Activated CD8-positive, alpha-beta T cell treated with anti-CD3 and anti-CD28 coated beads for 36 hours (primary cell): Measurements from ENCODE around the gene PGM1. TPM values are rescaled to one million over a fixed set of nuclear protein-coding genes. Genes with fewer than 3 reads are reported as not detected.

Source experiments
- ATAC-seq: fragments of 200-7000 bp; cut with Tn5 transposase; one replicate; pipeline ENCODE4 v1.10.0; 2021; ENCODE audit warnings: mild to moderate bottlenecking, moderate library complexity
- CTCF ChIA-PET: fragments of 350-600 bp; sonication (Branson Sonifier 250); formaldehyde crosslinking; loops from one replicate; lab custom pipeline; 2021; ENCODE audit warnings: antibody characterized with exemption; lab: Charles Lee
- POLR2A ChIA-PET: fragments of 350-600 bp; sonication (Branson Sonifier 250); formaldehyde crosslinking; loops from one replicate; lab custom pipeline; 2021; ENCODE audit warnings: antibody characterized with exemption; lab: Charles Lee
- DNase-seq: peaks from one replicate; pipeline ENCODE4 v3.0.0-alpha.2; 2020
- H3K27ac Mint-ChIP-seq: one replicate; pipeline ENCODE4 v1.8.0; 2021; ENCODE audit warnings: mild to moderate bottlenecking, mixed read lengths
- H3K27me3 Mint-ChIP-seq: one replicate; pipeline ENCODE4 v1.8.0; 2021; ENCODE audit warnings: mixed read lengths
- H3K36me3 Mint-ChIP-seq: one replicate; pipeline ENCODE4 v1.8.0; 2021; ENCODE audit warnings: low read depth, mixed read lengths
- H3K4me1 Mint-ChIP-seq: one replicate; pipeline ENCODE4 v1.8.0; 2021; ENCODE audit warnings: low read depth, mixed read lengths
- H3K4me3 Mint-ChIP-seq: one replicate; pipeline ENCODE4 v1.8.0; 2021; ENCODE audit warnings: mild to moderate bottlenecking, moderate library complexity, mixed read lengths
- H3K9me3 Mint-ChIP-seq: one replicate; pipeline ENCODE4 v1.8.0; 2021; ENCODE audit warnings: mixed read lengths
- CTCF ChIP-seq: fragments of 200-600 bp; IDR thresholded peaks from one replicate; pipeline ENCODE4 v1.8.0; 2022; ENCODE audit warnings: antibody characterized with exemption, mild to moderate bottlenecking
- intact Hi-C: fragments of 100-400 bp; cut with micrococcal nuclease; formaldehyde crosslinking; loops from one replicate; pipeline ENCODE4 v1.10.0; 2022
- total RNA-seq, 2 experiments: library from RNA; stranded (reverse); gene quantifications; one replicate each; pipeline ENCODE4 v1.2.3, GENCODE V29; 2021

The PGM1 gene
- total RNA-seq, 2 experiments from 2014 or later: 47.4 to 48.9 TPM

GRCh38 chr1:63701187-63701586 lies 108.0 kb downstream of the PGM1 start:
- H3K36me3 Mint-ChIP-seq: no peaks in the 10 kb centered on the region
- no peak for TF ChIP-seq CTCF

GRCh38 chr1:63703701-63704107 lies 110.5 kb downstream of the PGM1 start:
- intact Hi-C loops: no loop called here
- no peaks in the 10 kb centered on the region for H3K9me3 Mint-ChIP-seq
- ChIA-PET POLR2A (no interaction called here), CTCF (no interaction called here)
- TF ChIP-seq CTCF: no peak
- ATAC-seq (no peak), DNase-seq (no peak)
- peaks cover 13% of the 10 kb centered on the region for H3K27me3 Mint-ChIP-seq
- no peaks in the 10 kb centered on the region for H3K4me1 Mint-ChIP-seq
- H3K36me3 Mint-ChIP-seq: no peaks in the 10 kb centered on the region
- no peak overlapping the region for H3K4me3 Mint-ChIP-seq
- no peak overlapping the region for H3K27ac Mint-ChIP-seq

More at GRCh38 chr1:63701187-63701586, 108.0 kb downstream of the PGM1 start:
- intact Hi-C loops: no loop called here
- no peak for ATAC-seq
- CTCF ChIA-PET: interaction anchor here (0.8 to 1.0 kb wide), 2 partner anchors 9 to 436 kb away, joined by 3 to 4 read pairs; no protein-coding TSS in a partner anchor
- no peak for DNase-seq
- no peak overlapping the region for H3K27ac Mint-ChIP-seq
- POLR2A ChIA-PET: no interaction called here
- H3K4me1 Mint-ChIP-seq: no peaks in the 10 kb centered on the region
- no peaks in the 10 kb centered on the region for H3K9me3 Mint-ChIP-seq
- peaks cover 2% of the 10 kb centered on the region for H3K27me3 Mint-ChIP-seq
- H3K4me3 Mint-ChIP-seq: no peak overlapping the region

GRCh38 chr1:63704443-63704842 lies 111.2 kb downstream of the PGM1 start:
- Mint-ChIP-seq H3K4me3 (no peak overlapping the region), H3K36me3 (no peaks in the 10 kb centered on the region), H3K27me3 (peaks cover 13% of the 10 kb centered on the region), H3K9me3 (no peaks in the 10 kb centered on the region), H3K4me1 (no peaks in the 10 kb centered on the region), H3K27ac (no peak overlapping the region)
- ATAC-seq (no peak), DNase-seq (no peak)
- intact Hi-C loops: no loop called here
- no peak for TF ChIP-seq CTCF
- ChIA-PET POLR2A (no interaction called here), CTCF (no interaction called here)

DNA sequence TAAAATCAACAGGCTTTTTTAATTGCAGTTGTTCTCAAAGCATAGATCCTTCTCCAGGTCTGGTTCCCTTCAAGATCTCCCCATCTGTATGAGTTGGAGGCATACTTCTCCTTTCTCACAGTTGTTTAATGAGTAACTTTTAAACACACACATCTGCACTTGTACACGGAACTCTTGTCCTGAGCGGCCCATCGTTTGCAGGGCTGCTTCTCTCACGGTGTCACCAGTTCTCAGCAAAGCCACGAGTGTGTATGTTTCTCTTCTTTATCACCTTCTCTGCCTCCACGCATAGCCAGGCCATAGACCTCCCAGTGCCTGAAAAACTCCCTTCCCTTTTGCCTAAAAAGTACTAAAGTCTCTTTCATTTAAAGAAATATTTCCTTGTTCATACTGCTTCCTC lies 111.9 kb downstream of the PGM1 start:
- no peak overlapping the region for H3K4me3 Mint-ChIP-seq
- DNase-seq (no peak), ATAC-seq (no peak)
- H3K9me3 Mint-ChIP-seq: no peaks in the 10 kb centered on the region
- intact Hi-C loops: no loop called here
- ChIA-PET POLR2A (no interaction called here), CTCF (no interaction called here)
- TF ChIP-seq CTCF: no peak
- H3K27me3 Mint-ChIP-seq: peaks cover 13% of the 10 kb centered on the region
- H3K27ac Mint-ChIP-seq: no peak overlapping the region
- no peaks in the 10 kb centered on the region for H3K36me3 Mint-ChIP-seq
- no peaks in the 10 kb centered on the region for H3K4me1 Mint-ChIP-seq

GRCh38 chr1:63709267-63709828 lies 116.1 kb downstream of the PGM1 start:
- no peaks in the 10 kb centered on the region for H3K36me3 Mint-ChIP-seq
- H3K4me1 Mint-ChIP-seq: no peaks in the 10 kb centered on the region
- intact Hi-C loops: no loop called here
- no peak for DNase-seq
- no peak overlapping the region for H3K27ac Mint-ChIP-seq
- ATAC-seq: no peak
- TF ChIP-seq CTCF: no peak
- H3K9me3 Mint-ChIP-seq: no peaks in the 10 kb centered on the region
- no peak overlapping the region for H3K4me3 Mint-ChIP-seq
- ChIA-PET CTCF (no interaction called here), POLR2A (no interaction called here)
- peaks cover 14% of the 10 kb centered on the region for H3K27me3 Mint-ChIP-seq

Other genes starting within 250 kb of the PGM1 start
- 10 to 100 TPM; 15.1 to 17.7 TPM for gene ALG6, start 225.8 kb upstream of the PGM1 start, total RNA-seq
- 10 to 100 TPM; 76.6 to 86.6 TPM for gene ITGB3BP, start 70.2 kb upstream of the PGM1 start, total RNA-seq
- 1 to 10 TPM; 6.1 to 6.8 TPM for gene EFCAB7, start 69.9 kb upstream of the PGM1 start, total RNA-seq
- gene ROR1, start 180.6 kb downstream of the PGM1 start, total RNA-seq: not detected